ENCODE measurements around the gene NANOS2. TPM values are rescaled to one million over a fixed set of nuclear protein-coding genes. Genes with fewer than 3 reads are reported as not detected.

NANOS2 gene
- total and polyA plus RNA-seq, 2 of the 13 experiments (the other 11 are each of a cell fraction or from before 2014, with no cell fraction given), result not detected

DNA sequence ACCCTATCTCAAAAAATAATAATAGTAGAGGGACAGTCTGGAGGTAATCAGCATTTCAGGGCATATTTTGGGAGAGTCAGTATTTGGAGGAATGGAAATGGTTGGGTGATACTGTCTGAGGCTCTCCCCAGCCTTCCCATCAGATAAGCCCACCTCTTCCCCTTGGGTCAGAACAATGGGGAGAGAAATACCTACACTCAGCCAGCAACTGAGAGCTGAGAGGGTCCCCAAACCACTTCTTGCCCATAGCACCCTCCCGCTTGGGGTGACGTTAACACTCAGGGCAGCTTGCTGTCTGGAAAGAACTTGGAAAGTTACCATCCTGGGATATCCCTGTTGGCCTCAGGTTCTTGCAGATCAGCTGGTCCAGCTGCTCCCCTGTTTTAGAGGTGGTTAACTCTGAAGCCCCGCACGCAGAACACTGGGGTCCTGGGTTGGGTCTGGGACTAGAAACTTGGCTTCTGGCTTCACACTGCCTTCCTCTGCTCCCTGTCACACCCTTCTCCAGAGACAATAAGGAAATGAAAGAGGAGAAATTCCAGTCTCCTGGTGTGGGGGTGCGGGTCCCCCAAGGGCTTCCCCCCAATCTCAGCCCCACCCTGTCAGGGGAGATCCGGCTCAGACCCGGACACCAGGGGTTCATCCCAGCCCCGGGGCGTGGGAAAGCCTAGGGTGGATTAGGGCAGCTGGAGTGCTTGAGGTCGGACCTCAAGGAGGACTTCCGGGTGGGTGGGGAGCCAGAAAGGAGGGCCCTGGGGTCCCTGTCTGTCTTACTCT lies 48.0 kb downstream of the NANOS2 start (continued):
- TF ChIP-seq ZFP82 (CRISPR knock-in tag; IDR thresholded peaks at IDR 0.05; ENCODE audit: borderline replicate concordance) (no peak), ZNF224 (CRISPR knock-in tag; IDR thresholded peaks at IDR 0.05) (0 out of 2 replicates have a peak, but pooled peaks have one; percentile 52), HDAC1 (CRISPR knock-in tag; IDR thresholded peaks at IDR 0.05) (no peak), ZNF484 (CRISPR knock-in tag; IDR thresholded peaks at IDR 0.05; ENCODE audit: borderline replicate concordance, low read depth) (no peak), ZMAT3 (CRISPR knock-in tag; conservative IDR thresholded peaks at IDR 0.05) (no peak), ZNF891 (CRISPR knock-in tag; IDR thresholded peaks at IDR 0.05) (0 out of 2 replicates have a peak, but pooled peaks have one; percentile 20)
- TF ChIP-seq, protein P1, sequence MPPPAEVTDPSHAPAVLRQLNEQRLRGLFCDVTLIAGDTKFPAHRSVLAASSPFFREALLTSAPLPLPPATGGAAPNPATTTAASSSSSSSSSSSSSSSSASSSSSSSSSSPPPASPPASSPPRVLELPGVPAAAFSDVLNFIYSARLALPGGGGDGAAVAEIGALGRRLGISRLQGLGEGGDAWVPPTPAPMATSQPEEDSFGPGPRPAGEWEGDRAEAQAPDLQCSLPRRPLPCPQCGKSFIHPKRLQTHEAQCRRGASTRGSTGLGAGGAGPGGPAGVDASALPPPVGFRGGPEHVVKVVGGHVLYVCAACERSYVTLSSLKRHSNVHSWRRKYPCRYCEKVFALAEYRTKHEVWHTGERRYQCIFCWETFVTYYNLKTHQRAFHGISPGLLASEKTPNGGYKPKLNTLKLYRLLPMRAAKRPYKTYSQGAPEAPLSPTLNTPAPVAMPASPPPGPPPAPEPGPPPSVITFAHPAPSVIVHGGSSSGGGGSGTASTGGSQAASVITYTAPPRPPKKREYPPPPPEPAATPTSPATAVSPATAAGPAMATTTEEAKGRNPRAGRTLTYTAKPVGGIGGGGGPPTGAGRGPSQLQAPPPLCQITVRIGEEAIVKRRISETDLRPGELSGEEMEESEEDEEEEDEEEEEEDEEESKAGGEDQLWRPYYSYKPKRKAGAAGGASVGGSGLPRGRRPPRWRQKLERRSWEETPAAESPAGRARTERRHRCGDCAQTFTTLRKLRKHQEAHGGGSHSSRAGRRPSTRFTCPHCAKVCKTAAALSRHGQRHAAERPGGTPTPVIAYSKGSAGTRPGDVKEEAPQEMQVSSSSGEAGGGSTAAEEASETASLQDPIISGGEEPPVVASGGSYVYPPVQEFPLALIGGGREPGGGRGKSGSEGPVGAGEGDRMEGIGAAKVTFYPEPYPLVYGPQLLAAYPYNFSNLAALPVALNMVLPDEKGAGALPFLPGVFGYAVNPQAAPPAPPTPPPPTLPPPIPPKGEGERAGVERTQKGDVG (CRISPR knock-in tag; IDR thresholded peaks at IDR 0.05; ENCODE audit: borderline replicate concordance), result no peak
- TF ChIP-seq, protein P2, sequence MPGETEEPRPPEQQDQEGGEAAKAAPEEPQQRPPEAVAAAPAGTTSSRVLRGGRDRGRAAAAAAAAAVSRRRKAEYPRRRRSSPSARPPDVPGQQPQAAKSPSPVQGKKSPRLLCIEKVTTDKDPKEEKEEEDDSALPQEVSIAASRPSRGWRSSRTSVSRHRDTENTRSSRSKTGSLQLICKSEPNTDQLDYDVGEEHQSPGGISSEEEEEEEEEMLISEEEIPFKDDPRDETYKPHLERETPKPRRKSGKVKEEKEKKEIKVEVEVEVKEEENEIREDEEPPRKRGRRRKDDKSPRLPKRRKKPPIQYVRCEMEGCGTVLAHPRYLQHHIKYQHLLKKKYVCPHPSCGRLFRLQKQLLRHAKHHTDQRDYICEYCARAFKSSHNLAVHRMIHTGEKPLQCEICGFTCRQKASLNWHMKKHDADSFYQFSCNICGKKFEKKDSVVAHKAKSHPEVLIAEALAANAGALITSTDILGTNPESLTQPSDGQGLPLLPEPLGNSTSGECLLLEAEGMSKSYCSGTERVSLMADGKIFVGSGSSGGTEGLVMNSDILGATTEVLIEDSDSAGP (CRISPR knock-in tag; IDR thresholded peaks at IDR 0.05; ENCODE audit: borderline replicate concordance), result peak; percentile 27; the same call in 1 of the 2 replicates

All from HepG2 (cell line).